Endothelial cell (in vitro differentiated cells): ENCODE results near the gene NHLRC1. TPM values are rescaled to one million over a fixed set of nuclear protein-coding genes. Genes with fewer than 3 reads are reported as not detected.

ENCODE experiments used
- DNase-seq: peaks from one replicate; pipeline ENCODE4 v3.0.0; 2021; ENCODE audit warnings: low spot score
- H3K27ac Mint-ChIP-seq: one replicate; pipeline ENCODE4 v1.8.0; 2021; ENCODE audit warnings: mixed read lengths, inconsistent platforms; ENCODE audit not compliant: unreplicated experiment
- H3K27me3 Mint-ChIP-seq: one replicate; pipeline ENCODE4 v1.8.0; 2021; ENCODE audit warnings: mild to moderate bottlenecking, moderate library complexity, mixed read lengths, inconsistent platforms; ENCODE audit not compliant: unreplicated experiment
- H3K36me3 Mint-ChIP-seq: one replicate; pipeline ENCODE4 v1.8.0; 2021; ENCODE audit warnings: mild to moderate bottlenecking, low read depth, mixed read lengths, inconsistent platforms; ENCODE audit not compliant: unreplicated experiment
- H3K4me1 Mint-ChIP-seq: one replicate; pipeline ENCODE4 v1.8.0; 2021; ENCODE audit warnings: mild to moderate bottlenecking, mixed read lengths, inconsistent platforms; ENCODE audit not compliant: unreplicated experiment
- H3K4me3 Mint-ChIP-seq: one replicate; pipeline ENCODE4 v1.8.0; 2021; ENCODE audit warnings: mild to moderate bottlenecking, mixed read lengths, inconsistent platforms; ENCODE audit not compliant: unreplicated experiment
- H3K9me3 Mint-ChIP-seq: one replicate; pipeline ENCODE4 v1.8.0; 2021; ENCODE audit warnings: mixed read lengths, inconsistent platforms; ENCODE audit not compliant: unreplicated experiment
- CTCF ChIP-seq: fragments of 200-600 bp; sonication (generic); IDR thresholded peaks from one replicate; pipeline ENCODE4 v1.5.0; 2021; ENCODE audit warnings: antibody characterized with exemption; ENCODE audit not compliant: unreplicated experiment
- total RNA-seq: library from RNA; stranded (reverse); fragmentation: NEBNext Ultra II Directional; extraction: Animal tissue kit (Norgen Biotek cat#: 25700); gene quantifications from one replicate; pipeline ENCODE4 v1.2.1, GENCODE V29; 2021; ENCODE audit not compliant: unreplicated experiment

Gene NHLRC1
- total RNA-seq, 1 donor from 2014 or later: 0.64 TPM

- H3K27me3 Mint-ChIP-seq: peaks cover 8% of the 10 kb centered on the region
- no peak for DNase-seq
- H3K9me3 Mint-ChIP-seq: no peaks in the 10 kb centered on the region
- TF ChIP-seq CTCF: no peak
- H3K36me3 Mint-ChIP-seq: peaks cover 17% of the 10 kb centered on the region
- no peaks in the 10 kb centered on the region for H3K4me1 Mint-ChIP-seq
- no peak overlapping the region for H3K4me3 Mint-ChIP-seq
- H3K27ac Mint-ChIP-seq: no peak overlapping the region
These were observed 32.1 kb downstream of the NHLRC1 start for GRCh38 chr6:18090349-18090786.

GRCh38 chr6:18088419-18089296, 33.8 kb downstream of the NHLRC1 start:
- no peaks in the 10 kb centered on the region for H3K4me1 Mint-ChIP-seq
- H3K27ac Mint-ChIP-seq: no peak overlapping the region
- no peaks in the 10 kb centered on the region for H3K9me3 Mint-ChIP-seq
- H3K4me3 Mint-ChIP-seq: no peak overlapping the region
- peaks cover 17% of the 10 kb centered on the region for H3K36me3 Mint-ChIP-seq
- no peak for TF ChIP-seq CTCF
- H3K27me3 Mint-ChIP-seq: peaks cover 5% of the 10 kb centered on the region
- DNase-seq: no peak

GRCh38 chr6:18087396-18088165, 34.9 kb downstream of the NHLRC1 start:
- no peak for DNase-seq
- Mint-ChIP-seq H3K27ac (no peak overlapping the region), H3K4me3 (no peak overlapping the region), H3K36me3 (peaks cover 17% of the 10 kb centered on the region), H3K4me1 (no peaks in the 10 kb centered on the region), H3K9me3 (no peaks in the 10 kb centered on the region), H3K27me3 (peaks cover 7% of the 10 kb centered on the region)
- TF ChIP-seq CTCF: no peak

GRCh38 chr6:18081025-18081668, 41.3 kb downstream of the NHLRC1 start:
- no peaks in the 10 kb centered on the region for H3K4me1 Mint-ChIP-seq
- no peak for TF ChIP-seq CTCF
- no peaks in the 10 kb centered on the region for H3K9me3 Mint-ChIP-seq
- no peak overlapping the region for H3K27ac Mint-ChIP-seq
- H3K36me3 Mint-ChIP-seq: no peaks in the 10 kb centered on the region
- DNase-seq: no peak
- H3K4me3 Mint-ChIP-seq: no peak overlapping the region
- peaks cover 1% of the 10 kb centered on the region for H3K27me3 Mint-ChIP-seq
